HFF-Myc (cell line): ENCODE measurements around the gene ABCC5.
"Not testable (repeated sequence)": the region's sequence is repeated elsewhere in the genome, so short reads cannot be mapped to it uniquely, and the experiment has no call there.

Experiments
- DNase-seq: peaks from one replicate; pipeline ENCODE4 v3.0.0-alpha.2; 2011; ENCODE audit warnings: low read depth; ENCODE audit errors: extremely low read depth
- H3K4me3 ChIP-seq: replicated peaks from 2 replicates; pipeline ENCODE4 v1.5.1; 2011; ENCODE audit warnings: low read depth, mild to moderate bottlenecking, control low read depth, low read length
- TF ChIP-seq, protein P1 (sequence below): IDR thresholded peaks from 2 replicates; pipeline ENCODE4 v1.5.1; 2012; ENCODE audit warnings: mild to moderate bottlenecking, low read depth, low read length, control low read depth; ENCODE audit errors: missing control alignments

The ABCC5 gene

DNA sequence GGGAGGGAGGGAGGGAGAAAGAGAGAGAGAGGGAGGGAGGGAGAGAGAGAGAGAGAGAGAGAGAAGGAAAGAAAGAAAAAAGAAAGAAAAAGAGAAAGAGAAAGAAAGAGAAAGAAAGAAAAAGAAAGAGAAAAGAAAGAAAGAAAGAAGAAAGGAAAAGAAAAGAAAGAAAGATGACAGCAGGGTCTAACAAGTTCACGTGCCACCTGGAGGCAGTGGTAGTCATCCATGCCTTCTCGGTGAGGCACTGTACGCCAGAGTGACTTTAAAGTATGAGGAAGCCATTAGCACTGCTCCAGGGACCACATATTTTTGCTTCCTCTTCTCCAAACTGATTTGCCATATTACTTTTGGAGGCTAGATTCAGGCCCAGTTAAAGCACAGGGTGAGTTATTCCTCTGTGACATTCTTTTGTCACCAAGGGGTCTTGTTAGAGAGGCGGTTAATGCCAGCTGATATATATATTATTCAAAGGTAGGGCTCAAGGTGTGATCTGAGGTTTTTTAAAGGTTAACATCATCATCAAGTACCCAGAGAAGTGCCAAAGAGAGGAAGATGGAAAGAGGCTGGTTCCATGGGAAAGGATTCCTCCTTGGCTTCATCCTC is 13.6 kb upstream of the ABCC5 start, which contains the start of gene HTR3D:
Gene HTR3D (plus strand): TSS at position 556 of the 606 bp plus-strand sequence. CDS start 0 bp downstream, at position 556.
- TF ChIP-seq, protein P1, sequence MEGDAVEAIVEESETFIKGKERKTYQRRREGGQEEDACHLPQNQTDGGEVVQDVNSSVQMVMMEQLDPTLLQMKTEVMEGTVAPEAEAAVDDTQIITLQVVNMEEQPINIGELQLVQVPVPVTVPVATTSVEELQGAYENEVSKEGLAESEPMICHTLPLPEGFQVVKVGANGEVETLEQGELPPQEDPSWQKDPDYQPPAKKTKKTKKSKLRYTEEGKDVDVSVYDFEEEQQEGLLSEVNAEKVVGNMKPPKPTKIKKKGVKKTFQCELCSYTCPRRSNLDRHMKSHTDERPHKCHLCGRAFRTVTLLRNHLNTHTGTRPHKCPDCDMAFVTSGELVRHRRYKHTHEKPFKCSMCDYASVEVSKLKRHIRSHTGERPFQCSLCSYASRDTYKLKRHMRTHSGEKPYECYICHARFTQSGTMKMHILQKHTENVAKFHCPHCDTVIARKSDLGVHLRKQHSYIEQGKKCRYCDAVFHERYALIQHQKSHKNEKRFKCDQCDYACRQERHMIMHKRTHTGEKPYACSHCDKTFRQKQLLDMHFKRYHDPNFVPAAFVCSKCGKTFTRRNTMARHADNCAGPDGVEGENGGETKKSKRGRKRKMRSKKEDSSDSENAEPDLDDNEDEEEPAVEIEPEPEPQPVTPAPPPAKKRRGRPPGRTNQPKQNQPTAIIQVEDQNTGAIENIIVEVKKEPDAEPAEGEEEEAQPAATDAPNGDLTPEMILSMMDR: no peak
- no peak for DNase-seq
- no peak within 1 kb of the TSS for H3K4me3 ChIP-seq

DNA sequence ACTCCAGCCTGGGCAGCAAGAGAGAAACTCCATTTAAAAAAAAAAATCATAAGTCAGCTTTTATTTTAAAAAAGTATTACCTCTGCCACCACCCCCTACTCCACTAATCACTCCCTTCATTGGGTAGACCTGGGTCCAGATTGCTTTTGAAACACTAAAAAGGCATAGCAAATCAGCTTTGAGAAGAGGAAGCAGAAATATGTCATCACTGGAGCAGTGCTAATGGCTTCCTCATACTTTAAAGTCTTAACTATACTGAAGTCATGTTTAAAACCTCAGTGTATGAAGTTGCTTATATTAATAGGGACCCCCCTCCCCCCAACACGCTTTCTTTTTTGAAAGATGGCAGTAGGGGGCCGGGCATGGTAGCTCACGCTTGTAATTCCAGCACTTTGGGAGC is 12.9 kb upstream of the ABCC5 start:
- no peak overlapping the region for H3K4me3 ChIP-seq
- TF ChIP-seq, protein P1: no peak
- no peak for DNase-seq

DNA sequence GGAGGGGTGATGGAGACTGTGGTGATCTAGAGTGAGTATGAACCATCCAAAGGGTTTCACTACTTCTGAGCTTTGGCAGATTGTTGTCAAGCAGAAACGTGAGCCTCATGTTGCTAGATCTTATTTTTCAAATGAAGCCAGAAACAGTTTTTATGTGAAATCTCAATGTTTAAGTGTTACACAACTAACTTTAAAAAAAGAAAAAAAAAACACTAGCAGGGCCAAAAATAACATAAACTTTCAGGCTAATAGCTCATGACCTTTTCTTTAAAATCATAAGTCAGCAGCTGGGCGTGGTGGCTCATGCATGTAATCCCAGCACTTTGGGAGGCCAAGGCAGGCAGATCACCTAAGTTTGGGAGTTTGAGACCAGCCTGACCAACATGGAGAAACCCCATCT is 11.8 kb upstream of the ABCC5 start:
- no peak overlapping the region for H3K4me3 ChIP-seq
- TF ChIP-seq, protein P1: no peak
- no peak for DNase-seq

DNA sequence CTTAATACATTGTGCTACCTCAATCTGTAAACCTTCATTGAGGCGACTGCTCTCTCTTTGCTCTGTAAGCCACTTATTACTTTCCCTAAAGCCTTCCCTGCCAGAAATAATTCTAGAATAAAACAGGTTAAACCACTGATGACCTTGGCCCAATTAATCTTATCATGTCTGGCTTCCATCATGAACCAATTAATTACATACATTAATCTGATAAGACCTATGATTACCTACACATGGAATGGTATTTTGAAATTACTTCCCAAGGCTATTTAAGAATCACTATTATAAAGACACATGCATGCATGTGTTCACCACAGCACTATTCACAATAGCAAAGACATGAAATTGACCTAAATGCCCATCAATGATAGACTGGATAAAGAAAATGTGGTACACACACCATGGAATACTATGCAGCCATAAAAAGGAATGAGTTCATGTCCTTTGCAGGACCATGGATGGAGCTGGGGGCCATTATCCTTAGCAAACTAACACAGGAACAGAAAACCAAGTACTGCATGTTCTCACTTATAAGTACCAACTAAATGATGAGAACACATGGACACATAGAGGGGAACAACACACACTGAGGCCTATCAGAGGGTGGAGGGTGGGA is 10.7 kb upstream of the ABCC5 start:
- not testable (repeated sequence) for H3K4me3 ChIP-seq, DNase-seq

DNA sequence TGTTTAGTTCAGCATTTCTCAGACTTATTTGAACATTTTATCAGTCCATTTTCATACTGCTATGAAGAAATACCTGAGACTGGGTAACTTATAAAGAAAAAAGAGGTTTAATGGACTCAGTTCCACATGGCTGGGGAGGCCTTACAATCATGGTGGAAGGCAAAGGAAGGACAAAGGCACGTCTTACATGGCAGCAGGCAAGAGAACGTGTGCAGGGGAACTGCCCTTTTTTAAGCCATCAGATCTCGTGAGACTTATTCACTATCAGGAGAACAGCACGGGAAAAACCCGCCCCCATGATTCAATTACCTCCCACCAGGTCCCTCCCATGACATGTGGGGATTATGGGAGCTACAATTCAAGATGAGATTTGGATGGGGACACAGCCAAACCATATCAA is 7.6 kb upstream of the ABCC5 start:
- not testable (repeated sequence) for H3K4me3 ChIP-seq, DNase-seq

DNA sequence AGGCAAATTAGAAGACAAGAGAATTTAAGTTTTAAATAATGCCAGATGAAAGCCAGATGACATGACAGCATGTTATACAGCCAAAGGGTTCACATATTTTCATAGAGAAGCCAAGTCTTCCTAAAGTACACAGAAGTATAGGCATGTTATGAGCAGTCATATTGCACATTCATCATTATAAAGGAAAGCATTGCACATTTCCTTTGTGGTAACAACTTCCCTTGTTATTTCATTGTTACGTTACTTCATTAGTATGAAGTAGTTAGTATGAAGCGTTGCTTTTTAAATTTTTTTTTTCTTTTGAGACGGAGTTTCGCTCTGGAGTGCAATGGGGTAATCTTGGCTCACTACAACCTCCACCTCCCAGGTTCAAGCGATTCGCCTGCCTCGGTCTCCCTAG is 4.6 kb upstream of the ABCC5 start:
- TF ChIP-seq, protein P1: no peak
- H3K4me3 ChIP-seq: no peak overlapping the region
- DNase-seq: no peak

DNA sequence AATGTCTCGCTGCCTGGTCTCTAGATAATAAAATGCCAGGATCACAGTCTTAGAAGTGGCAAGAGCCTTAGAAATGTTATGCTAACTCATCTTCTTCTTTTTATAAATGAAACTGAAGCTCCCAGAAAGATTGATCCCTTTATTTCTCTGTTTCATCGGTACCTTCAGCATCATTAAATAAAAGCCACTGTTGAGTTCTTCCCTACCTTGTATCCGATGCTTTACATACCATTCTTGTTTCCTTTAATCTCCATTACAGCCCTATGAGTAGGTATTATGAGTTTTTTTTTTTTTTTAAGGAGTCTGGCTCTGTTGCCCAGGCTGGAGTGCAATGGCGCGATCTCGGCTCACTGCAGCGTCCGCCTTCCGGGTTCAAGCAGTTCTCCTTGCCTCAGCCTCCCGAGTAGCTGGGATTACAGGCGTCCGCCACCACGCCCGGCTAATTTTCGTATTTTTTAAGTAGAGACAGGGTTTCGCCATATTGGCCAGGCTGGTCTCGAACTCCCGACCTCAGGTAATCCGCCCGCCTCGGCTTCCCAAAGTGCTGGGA is 815 bp upstream of the ABCC5 start:
- H3K4me3 ChIP-seq: peak overlapping the region; percentile 96
- DNase-seq: no peak
- TF ChIP-seq, protein P1: no peak
